Glutamatergic neuron (in vitro differentiated cells): ENCODE measurements around the gene PLCE1. TPM values are rescaled to one million over a fixed set of nuclear protein-coding genes. Genes with fewer than 3 reads are reported as not detected.

Source experiments
- DNase-seq: peaks from one replicate; pipeline ENCODE4 v3.0.0; 2022
- H3K27ac Mint-ChIP-seq: one replicate; pipeline ENCODE4 v1.8.0; 2020; ENCODE audit warnings: mild to moderate bottlenecking, mixed read lengths, inconsistent platforms; ENCODE audit not compliant: unreplicated experiment
- H3K27me3 Mint-ChIP-seq: one replicate; pipeline ENCODE4 v1.8.0; 2020; ENCODE audit warnings: mild to moderate bottlenecking, moderate library complexity, mixed read lengths, inconsistent platforms; ENCODE audit not compliant: unreplicated experiment
- H3K36me3 Mint-ChIP-seq: one replicate; pipeline ENCODE4 v1.8.0; 2020; ENCODE audit warnings: mild to moderate bottlenecking, mixed read lengths, inconsistent platforms; ENCODE audit not compliant: unreplicated experiment
- H3K4me1 Mint-ChIP-seq: one replicate; pipeline ENCODE4 v1.8.0; 2020; ENCODE audit warnings: mild to moderate bottlenecking, low read depth, mixed read lengths, inconsistent platforms; ENCODE audit not compliant: unreplicated experiment
- H3K4me3 Mint-ChIP-seq: one replicate; pipeline ENCODE4 v1.8.0; 2020; ENCODE audit warnings: mild to moderate bottlenecking, mixed read lengths, inconsistent platforms; ENCODE audit not compliant: unreplicated experiment
- H3K9me3 Mint-ChIP-seq: one replicate; pipeline ENCODE4 v1.8.0; 2020; ENCODE audit warnings: mild to moderate bottlenecking, moderate library complexity, mixed read lengths, inconsistent platforms; ENCODE audit not compliant: unreplicated experiment
- total RNA-seq: library from RNA; stranded (reverse); fragmentation: NEBNext Ultra II Directional; extraction: Animal tissue kit (Norgen Biotek cat#: 25700); gene quantifications from one replicate; pipeline ENCODE4 v1.2.1, GENCODE V29; 2021; ENCODE audit not compliant: unreplicated experiment
- TF ChIP-seq, protein P1 (sequence below): fragments of 200-600 bp; sonication (generic); IDR thresholded peaks from one replicate; pipeline ENCODE4 v1.5.0; 2021; ENCODE audit not compliant: partially characterized antibody, unreplicated experiment

Gene PLCE1
- total RNA-seq, 1 donor from 2014 or later, result 0.25 TPM

DNA sequence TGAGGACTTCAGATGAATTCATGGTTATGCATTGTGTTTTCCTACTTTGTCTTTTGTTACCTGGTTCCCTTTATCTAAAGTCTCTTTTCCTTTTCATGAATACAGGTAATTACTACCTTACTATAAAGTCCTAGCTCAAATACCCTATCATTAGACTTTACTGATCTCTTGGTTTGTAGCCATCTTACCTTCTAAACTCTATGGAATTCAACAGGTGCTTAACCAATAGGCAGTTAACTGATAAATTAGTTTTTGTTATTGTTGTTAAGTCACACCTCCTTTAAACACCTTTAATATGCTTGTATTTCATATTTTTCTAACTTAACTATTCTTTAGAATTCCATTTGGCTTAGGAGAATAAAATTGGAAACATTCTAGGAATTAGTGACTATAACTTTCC, 30.7 kb downstream of the PLCE1 start:
- Mint-ChIP-seq H3K4me3 (no peak overlapping the region), H3K27me3 (no peaks in the 10 kb centered on the region), H3K4me1 (no peaks in the 10 kb centered on the region), H3K9me3 (no peaks in the 10 kb centered on the region), H3K36me3 (peaks cover 5% of the 10 kb centered on the region), H3K27ac (no peak overlapping the region)
- TF ChIP-seq, protein P1, sequence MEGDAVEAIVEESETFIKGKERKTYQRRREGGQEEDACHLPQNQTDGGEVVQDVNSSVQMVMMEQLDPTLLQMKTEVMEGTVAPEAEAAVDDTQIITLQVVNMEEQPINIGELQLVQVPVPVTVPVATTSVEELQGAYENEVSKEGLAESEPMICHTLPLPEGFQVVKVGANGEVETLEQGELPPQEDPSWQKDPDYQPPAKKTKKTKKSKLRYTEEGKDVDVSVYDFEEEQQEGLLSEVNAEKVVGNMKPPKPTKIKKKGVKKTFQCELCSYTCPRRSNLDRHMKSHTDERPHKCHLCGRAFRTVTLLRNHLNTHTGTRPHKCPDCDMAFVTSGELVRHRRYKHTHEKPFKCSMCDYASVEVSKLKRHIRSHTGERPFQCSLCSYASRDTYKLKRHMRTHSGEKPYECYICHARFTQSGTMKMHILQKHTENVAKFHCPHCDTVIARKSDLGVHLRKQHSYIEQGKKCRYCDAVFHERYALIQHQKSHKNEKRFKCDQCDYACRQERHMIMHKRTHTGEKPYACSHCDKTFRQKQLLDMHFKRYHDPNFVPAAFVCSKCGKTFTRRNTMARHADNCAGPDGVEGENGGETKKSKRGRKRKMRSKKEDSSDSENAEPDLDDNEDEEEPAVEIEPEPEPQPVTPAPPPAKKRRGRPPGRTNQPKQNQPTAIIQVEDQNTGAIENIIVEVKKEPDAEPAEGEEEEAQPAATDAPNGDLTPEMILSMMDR, result no peak
- DNase-seq, result no peak

DNA sequence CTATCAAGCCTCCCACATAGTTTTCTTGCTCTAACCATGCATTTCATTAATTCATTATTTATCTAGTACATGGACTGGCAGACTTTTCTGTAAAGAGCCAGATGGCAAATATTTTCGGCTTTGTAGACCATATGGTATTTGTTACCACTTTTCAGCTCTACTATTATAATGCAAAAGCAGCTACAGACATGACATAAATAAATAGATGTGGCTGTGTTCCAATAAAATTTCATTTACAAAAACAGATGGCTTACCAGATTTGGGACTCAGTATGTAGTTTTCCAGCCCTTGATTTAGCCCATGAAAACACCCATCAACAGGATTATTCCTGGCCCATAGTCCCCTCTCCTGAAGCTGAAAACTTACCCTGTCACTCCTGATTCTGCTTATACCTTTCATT, 32.1 kb downstream of the PLCE1 start:
- Mint-ChIP-seq H3K27ac (no peak overlapping the region), H3K4me3 (no peak overlapping the region), H3K4me1 (no peaks in the 10 kb centered on the region), H3K36me3 (peaks cover 5% of the 10 kb centered on the region), H3K27me3 (no peaks in the 10 kb centered on the region), H3K9me3 (peaks cover 3% of the 10 kb centered on the region)
- DNase-seq, result no peak
- TF ChIP-seq, protein P1, result no peak

DNA sequence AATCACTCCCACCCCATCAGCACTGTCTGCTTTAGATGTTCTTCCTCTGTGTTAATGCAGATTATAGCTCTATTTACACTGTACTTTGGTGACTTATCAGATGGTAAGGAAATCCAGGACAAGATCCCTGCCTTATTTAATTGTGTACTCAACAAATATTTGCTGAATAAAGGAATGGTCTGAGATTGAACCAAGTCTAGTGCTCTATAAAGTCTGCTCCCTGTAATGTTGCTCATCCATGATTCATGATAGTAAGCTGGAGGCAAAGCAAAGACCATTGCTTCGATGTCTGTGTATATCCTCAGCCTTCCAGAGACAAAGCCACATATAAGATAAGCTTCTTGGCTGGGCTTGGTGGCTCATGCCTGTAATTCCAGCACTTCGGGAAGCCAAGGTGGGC, 33.5 kb downstream of the PLCE1 start:
- no peaks in the 10 kb centered on the region for H3K27me3 Mint-ChIP-seq
- peaks cover 5% of the 10 kb centered on the region for H3K36me3 Mint-ChIP-seq
- TF ChIP-seq, protein P1, result no peak
- no peaks in the 10 kb centered on the region for H3K4me1 Mint-ChIP-seq
- no peak overlapping the region for H3K27ac Mint-ChIP-seq
- H3K4me3 Mint-ChIP-seq, result no peak overlapping the region
- no peak for DNase-seq
- peaks cover 3% of the 10 kb centered on the region for H3K9me3 Mint-ChIP-seq

DNA sequence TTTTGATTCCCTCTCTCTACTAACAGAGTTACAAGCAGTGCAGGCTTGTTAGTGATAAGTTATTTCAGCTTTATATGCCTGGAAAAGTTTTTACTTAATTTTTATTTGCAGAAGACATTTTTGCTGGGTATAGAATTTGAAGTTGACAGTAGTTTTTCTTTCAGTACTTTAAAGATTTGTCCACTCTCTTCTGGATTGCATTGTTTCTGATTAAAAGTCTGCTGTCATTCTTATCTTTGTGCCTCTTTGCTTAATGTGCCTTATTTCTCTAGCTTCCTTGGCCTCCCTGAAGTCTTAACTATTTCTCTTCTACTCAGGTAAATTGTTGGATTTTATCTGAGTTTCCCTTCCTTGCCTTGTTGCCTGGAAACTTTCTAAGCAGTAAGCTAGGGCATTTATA, 36.2 kb downstream of the PLCE1 start:
- H3K4me3 Mint-ChIP-seq, result no peak overlapping the region
- no peaks in the 10 kb centered on the region for H3K4me1 Mint-ChIP-seq
- peaks cover 5% of the 10 kb centered on the region for H3K36me3 Mint-ChIP-seq
- H3K27me3 Mint-ChIP-seq, result no peaks in the 10 kb centered on the region
- DNase-seq, result no peak
- TF ChIP-seq, protein P1, result no peak
- H3K9me3 Mint-ChIP-seq, result peaks cover 3% of the 10 kb centered on the region
- H3K27ac Mint-ChIP-seq, result no peak overlapping the region

DNA sequence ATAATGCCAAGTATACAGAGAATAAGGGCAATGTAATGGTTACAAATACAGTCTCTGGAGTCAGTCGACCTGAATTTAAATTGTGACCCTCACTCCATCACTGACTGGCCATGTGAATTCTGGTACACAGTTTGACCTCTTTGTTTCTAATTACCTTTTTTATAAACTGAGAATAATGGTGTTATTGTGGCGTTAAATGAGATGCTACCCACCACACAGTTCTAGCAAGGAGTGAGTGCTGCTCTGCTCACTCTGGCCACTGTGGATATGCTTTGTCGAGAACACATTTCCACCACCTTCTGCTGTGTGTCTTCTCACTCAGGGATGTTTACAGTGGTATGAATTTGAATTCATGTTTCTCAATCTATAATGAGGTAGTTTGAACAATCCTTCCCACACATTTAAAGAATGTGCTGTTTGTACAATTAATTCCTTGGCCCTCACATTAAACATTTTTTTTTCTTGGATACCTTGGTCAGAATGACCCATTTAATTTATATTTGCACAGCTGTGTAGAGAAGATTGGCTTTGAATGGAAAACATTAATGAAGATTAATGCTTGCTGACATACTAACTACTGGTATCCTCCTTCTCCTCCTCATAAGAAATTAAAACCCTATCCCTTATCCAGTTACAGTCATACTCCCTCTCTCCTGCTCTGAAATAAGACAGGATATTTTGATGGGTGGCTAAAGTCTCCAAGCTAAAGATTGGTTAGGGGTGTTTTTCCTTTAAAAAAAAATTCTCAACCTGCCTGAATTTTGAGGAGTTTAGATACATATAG, 42.4 kb downstream of the PLCE1 start:
- TF ChIP-seq, protein P1, result no peak
- no peak overlapping the region for H3K4me3 Mint-ChIP-seq
- no peak overlapping the region for H3K27ac Mint-ChIP-seq
- no peaks in the 10 kb centered on the region for H3K9me3 Mint-ChIP-seq
- H3K4me1 Mint-ChIP-seq, result no peaks in the 10 kb centered on the region
- no peaks in the 10 kb centered on the region for H3K36me3 Mint-ChIP-seq
- DNase-seq, result no peak
- no peaks in the 10 kb centered on the region for H3K27me3 Mint-ChIP-seq
